Right kidney (tissue), 1 donor: ENCODE data around the gene TMPRSS11D.

Experiments
- DNase-seq: peaks from one replicate; pipeline ENCODE4 v3.0.0-alpha.2; 2016

The TMPRSS11D gene

GRCh38 chr4:67886281-67886680 lies 2.5 kb upstream of the TMPRSS11D start:
- no peak for DNase-seq

- DNase-seq = no peak
Measured at GRCh38 chr4:67885762-67886161, 2.0 kb upstream of the TMPRSS11D start.

- no peak for DNase-seq
Measured at GRCh38 chr4:67884701-67885100, 899 bp upstream of the TMPRSS11D start.

- no peak for DNase-seq
Measured at GRCh38 chr4:67883458-67883857, 344 bp downstream of the TMPRSS11D start.

- DNase-seq = no peak
Measured at GRCh38 chr4:67880866-67881610, 2.8 kb downstream of the TMPRSS11D start.

GRCh38 chr4:67879486-67879885 lies 4.3 kb downstream of the TMPRSS11D start:
- DNase-seq = no peak

- no peak for DNase-seq
Measured at GRCh38 chr4:67877086-67877485, 6.7 kb downstream of the TMPRSS11D start.

- no peak for DNase-seq
Measured at GRCh38 chr4:67874986-67875385, 8.8 kb downstream of the TMPRSS11D start.

GRCh38 chr4:67873116-67873515 lies 10.7 kb downstream of the TMPRSS11D start:
- no peak for DNase-seq

- DNase-seq = no peak
Measured at GRCh38 chr4:67871867-67872266, 11.9 kb downstream of the TMPRSS11D start.

GRCh38 chr4:67869580-67870190 lies 14.1 kb downstream of the TMPRSS11D start:
- DNase-seq = no peak

GRCh38 chr4:67861513-67861912 lies 22.3 kb downstream of the TMPRSS11D start:
- DNase-seq = no peak

- no peak for DNase-seq
Measured at GRCh38 chr4:67853336-67853735, 30.5 kb downstream of the TMPRSS11D start.

- no peak for DNase-seq
Measured at GRCh38 chr4:67820903-67821302, 62.9 kb downstream of the TMPRSS11D start.

- no peak for DNase-seq
Measured at GRCh38 chr4:67810011-67810410, 73.8 kb downstream of the TMPRSS11D start.

- no peak for DNase-seq
Measured at GRCh38 chr4:67809502-67809901, 74.3 kb downstream of the TMPRSS11D start.

- no peak for DNase-seq
Measured at GRCh38 chr4:67796810-67797209, 87.0 kb downstream of the TMPRSS11D start.

GRCh38 chr4:67790721-67791120 lies 93.1 kb downstream of the TMPRSS11D start:
- DNase-seq = no peak

- DNase-seq = no peak
Measured at GRCh38 chr4:67787311-67787710, 96.5 kb downstream of the TMPRSS11D start.

GRCh38 chr4:67785528-67785927 lies 98.3 kb downstream of the TMPRSS11D start:
- no peak for DNase-seq

GRCh38 chr4:67779631-67780030 lies 104.2 kb downstream of the TMPRSS11D start:
- DNase-seq = no peak

- DNase-seq = no peak
Measured at GRCh38 chr4:67776746-67777145, 107.1 kb downstream of the TMPRSS11D start.
